GM19035 (cell line): ENCODE measurements around the gene APEH.

Experiments used
- ATAC-seq: cut with Tn5 transposase; IDR thresholded peaks from one replicate; pipeline ENCODE4 v1.9.1; 2021; ENCODE audit not compliant: unreplicated experiment

Gene APEH

GRCh38 chr3:49650177-49650576 is 24.0 kb upstream of the APEH start:
- no peak for ATAC-seq

- no peak for ATAC-seq
These were observed 23.5 kb upstream of the APEH start for GRCh38 chr3:49650637-49651036.

- ATAC-seq, result no peak
These were observed 21.8 kb upstream of the APEH start for GRCh38 chr3:49652218-49652902.

GRCh38 chr3:49652903-49653415 is 21.2 kb upstream of the APEH start:
- ATAC-seq, result no peak

GRCh38 chr3:49653621-49654020 is 20.5 kb upstream of the APEH start:
- no peak for ATAC-seq

- ATAC-seq, result no peak
These were observed 19.9 kb upstream of the APEH start for GRCh38 chr3:49654176-49654825.

- no peak for ATAC-seq
These were observed 19.1 kb upstream of the APEH start for GRCh38 chr3:49654955-49655556.

- no peak for ATAC-seq
These were observed 18.3 kb upstream of the APEH start for GRCh38 chr3:49655731-49656285.

- no peak for ATAC-seq
These were observed 17.5 kb upstream of the APEH start for GRCh38 chr3:49656541-49657112.

GRCh38 chr3:49657208-49657915 is 16.8 kb upstream of the APEH start:
- no peak for ATAC-seq

- no peak for ATAC-seq
These were observed 15.4 kb upstream of the APEH start for GRCh38 chr3:49658711-49659110.

- ATAC-seq, result no peak
These were observed 14.4 kb upstream of the APEH start for GRCh38 chr3:49659756-49660155.

GRCh38 chr3:49661281-49661680 is 12.9 kb upstream of the APEH start:
- ATAC-seq, result no peak

- ATAC-seq, result no peak
These were observed 12.1 kb upstream of the APEH start for GRCh38 chr3:49662021-49662420.

- no peak for ATAC-seq
These were observed 11.3 kb upstream of the APEH start for GRCh38 chr3:49662720-49663413.

- ATAC-seq, result no peak
These were observed 10.3 kb upstream of the APEH start for GRCh38 chr3:49663831-49664230.

GRCh38 chr3:49664300-49664699 is 9.9 kb upstream of the APEH start:
- ATAC-seq, result no peak

- ATAC-seq, result no peak
These were observed 8.2 kb upstream of the APEH start for GRCh38 chr3:49665822-49666519.

GRCh38 chr3:49666592-49666991 is 7.6 kb upstream of the APEH start:
- no peak for ATAC-seq
